Neural crest cell (in vitro differentiated cells): ENCODE results near the gene TRPC5OS. TPM values are rescaled to one million over a fixed set of nuclear protein-coding genes. Genes with fewer than 3 reads are reported as not detected.

Experiments used
- DNase-seq: peaks from one replicate; pipeline ENCODE4 v3.0.0; 2021; ENCODE audit warnings: low read depth, mixed read lengths, low spot score
- H3K27ac Mint-ChIP-seq: one replicate; pipeline ENCODE4 v1.8.0; 2021; ENCODE audit warnings: mild to moderate bottlenecking, mixed read lengths; ENCODE audit not compliant: unreplicated experiment
- H3K27me3 Mint-ChIP-seq: 2 replicates; pipeline ENCODE4 v1.8.0; 2021; ENCODE audit warnings: low read depth, mild to moderate bottlenecking, mixed read lengths
- H3K36me3 Mint-ChIP-seq: 2 replicates; pipeline ENCODE4 v1.8.0; 2021; ENCODE audit warnings: low read depth, mild to moderate bottlenecking, mixed read lengths
- H3K4me1 Mint-ChIP-seq: 2 replicates; pipeline ENCODE4 v1.8.0; 2021; ENCODE audit warnings: mixed read lengths
- H3K4me3 Mint-ChIP-seq: one replicate; pipeline ENCODE4 v1.8.0; 2021; ENCODE audit warnings: mild to moderate bottlenecking, mixed read lengths
- H3K9me3 Mint-ChIP-seq: 2 replicates; pipeline ENCODE4 v1.8.0; 2021; ENCODE audit warnings: mixed read lengths
- long read RNA-seq: library from polyadenylated mRNA; unstranded; transcript quantifications from one replicate; pipeline ENCODE4 v2.0.0, GENCODE V29; 2020
- total RNA-seq: library from RNA; stranded (reverse); gene quantifications from 2 replicates; pipeline ENCODE4 v1.2.1, GENCODE V29; 2021
- TF ChIP-seq, protein P1 (sequence below): fragments of 200-600 bp; sonication (generic); conservative IDR thresholded peaks from 2 replicates; pipeline ENCODE4 v1.5.0; 2021; ENCODE audit warnings: antibody characterized with exemption, mild to moderate bottlenecking

Gene TRPC5OS
- not detected in 2 replicates for total RNA-seq
- long read RNA-seq: 0 reads

DNA sequence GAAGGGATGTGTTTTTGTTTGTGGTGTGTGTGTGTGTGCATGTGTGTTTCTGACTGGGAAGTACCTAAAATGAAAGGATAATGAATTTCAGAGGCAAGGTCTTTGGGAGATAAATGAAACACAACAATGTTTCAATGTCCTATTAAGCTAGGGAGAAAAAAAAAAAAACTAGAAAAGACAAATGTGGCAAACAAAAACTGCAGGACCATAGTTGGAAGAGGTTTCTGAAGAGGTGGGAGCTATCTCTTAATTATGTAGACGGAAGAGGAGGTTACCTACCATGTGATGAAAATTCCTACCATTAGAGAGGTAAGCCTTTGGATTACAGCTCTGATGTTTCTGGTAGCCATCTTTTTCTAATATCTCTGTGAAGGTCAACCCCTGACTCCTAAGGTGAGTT, at the start of gene TRPC5OS:
TRPC5OS (plus strand) TSS at position 301 of the 400 bp plus-strand sequence. CDS start 25,669 bp downstream, outside the sequence.
- no peak within 1 kb of the TSS for H3K4me3 Mint-ChIP-seq
- TF ChIP-seq, protein P1, sequence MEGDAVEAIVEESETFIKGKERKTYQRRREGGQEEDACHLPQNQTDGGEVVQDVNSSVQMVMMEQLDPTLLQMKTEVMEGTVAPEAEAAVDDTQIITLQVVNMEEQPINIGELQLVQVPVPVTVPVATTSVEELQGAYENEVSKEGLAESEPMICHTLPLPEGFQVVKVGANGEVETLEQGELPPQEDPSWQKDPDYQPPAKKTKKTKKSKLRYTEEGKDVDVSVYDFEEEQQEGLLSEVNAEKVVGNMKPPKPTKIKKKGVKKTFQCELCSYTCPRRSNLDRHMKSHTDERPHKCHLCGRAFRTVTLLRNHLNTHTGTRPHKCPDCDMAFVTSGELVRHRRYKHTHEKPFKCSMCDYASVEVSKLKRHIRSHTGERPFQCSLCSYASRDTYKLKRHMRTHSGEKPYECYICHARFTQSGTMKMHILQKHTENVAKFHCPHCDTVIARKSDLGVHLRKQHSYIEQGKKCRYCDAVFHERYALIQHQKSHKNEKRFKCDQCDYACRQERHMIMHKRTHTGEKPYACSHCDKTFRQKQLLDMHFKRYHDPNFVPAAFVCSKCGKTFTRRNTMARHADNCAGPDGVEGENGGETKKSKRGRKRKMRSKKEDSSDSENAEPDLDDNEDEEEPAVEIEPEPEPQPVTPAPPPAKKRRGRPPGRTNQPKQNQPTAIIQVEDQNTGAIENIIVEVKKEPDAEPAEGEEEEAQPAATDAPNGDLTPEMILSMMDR: no peak
- no peaks in the 10 kb centered on the region for H3K36me3 Mint-ChIP-seq
- peaks cover 3% of the 10 kb centered on the region for H3K9me3 Mint-ChIP-seq
- H3K27me3 Mint-ChIP-seq: peaks cover 3% of the 10 kb centered on the region
- no peaks in the 10 kb centered on the region for H3K4me1 Mint-ChIP-seq
- no peak within 1 kb of the TSS for H3K27ac Mint-ChIP-seq
- no peak for DNase-seq

DNA sequence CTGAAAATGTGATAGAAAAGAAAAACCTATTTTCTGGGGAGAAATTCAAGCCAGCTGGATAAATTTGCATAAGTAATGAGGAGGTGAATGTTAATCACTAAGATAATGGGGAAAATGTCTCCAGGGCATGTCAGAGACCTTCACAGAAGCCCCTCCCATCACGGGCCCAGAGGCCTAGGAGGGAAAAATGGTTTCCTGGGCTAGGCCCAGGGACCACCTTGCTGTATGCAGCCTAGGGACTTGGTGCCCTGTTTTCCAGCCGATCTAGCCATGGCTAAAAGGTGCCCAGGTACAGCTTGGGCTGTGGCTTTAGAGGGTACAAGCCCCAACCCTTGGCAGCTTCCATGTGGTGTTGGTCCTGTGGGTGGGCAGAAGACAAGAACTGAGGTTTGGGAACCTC, 46.6 kb upstream of the TRPC5OS start:
- DNase-seq: no peak
- no peak overlapping the region for H3K27ac Mint-ChIP-seq
- TF ChIP-seq, protein P1: no peak
- H3K4me1 Mint-ChIP-seq: no peaks in the 10 kb centered on the region
- no peak overlapping the region for H3K4me3 Mint-ChIP-seq
- no peaks in the 10 kb centered on the region for H3K27me3 Mint-ChIP-seq
- H3K36me3 Mint-ChIP-seq: no peaks in the 10 kb centered on the region
- H3K9me3 Mint-ChIP-seq: peaks cover 4% of the 10 kb centered on the region

DNA sequence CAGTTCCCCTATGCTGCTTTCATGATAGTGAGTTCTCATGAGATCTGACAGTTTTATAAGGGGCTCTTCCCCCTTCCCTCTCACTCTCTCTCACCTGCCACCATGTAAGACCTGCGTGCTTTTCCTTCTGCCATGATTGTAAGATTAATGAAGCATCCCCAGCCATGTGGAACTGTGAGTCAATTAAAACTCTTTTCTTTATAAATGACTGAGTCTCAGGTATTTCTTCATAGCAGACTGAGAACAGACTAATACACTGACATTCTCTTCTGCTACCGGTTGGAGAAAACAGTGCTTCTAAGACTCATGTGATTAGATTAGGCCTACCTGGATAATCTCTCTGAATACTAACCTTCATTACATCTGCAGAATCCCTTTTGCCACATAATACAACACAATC, 45.4 kb upstream of the TRPC5OS start:
- Mint-ChIP-seq H3K4me3 (no peak overlapping the region), H3K9me3 (peaks cover 4% of the 10 kb centered on the region), H3K27me3 (no peaks in the 10 kb centered on the region), H3K27ac (no peak overlapping the region), H3K36me3 (no peaks in the 10 kb centered on the region), H3K4me1 (no peaks in the 10 kb centered on the region)
- TF ChIP-seq, protein P1: no peak
- DNase-seq: no peak

DNA sequence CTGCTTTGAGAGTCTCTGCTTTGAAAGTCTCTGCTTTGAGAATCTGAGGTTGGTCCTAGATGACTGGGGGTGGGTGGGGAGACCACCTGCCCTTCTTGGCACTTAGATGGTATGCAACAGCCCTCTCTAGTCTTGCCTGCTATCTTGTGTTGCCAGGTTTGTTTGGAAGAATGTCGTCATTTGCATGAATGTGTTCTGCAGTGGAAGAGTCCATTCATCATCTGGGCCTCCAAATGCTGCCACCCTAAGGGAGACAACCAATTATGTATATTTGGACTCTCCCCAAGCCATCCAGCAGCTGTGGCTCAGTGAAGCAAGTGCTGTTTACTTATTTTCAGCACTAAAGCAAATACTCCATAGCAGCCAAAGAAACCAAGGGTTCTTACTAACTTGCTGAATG, 44.6 kb upstream of the TRPC5OS start:
- H3K4me1 Mint-ChIP-seq: no peaks in the 10 kb centered on the region
- no peak overlapping the region for H3K4me3 Mint-ChIP-seq
- H3K27ac Mint-ChIP-seq: no peak overlapping the region
- no peaks in the 10 kb centered on the region for H3K27me3 Mint-ChIP-seq
- TF ChIP-seq, protein P1: no peak
- DNase-seq: no peak
- H3K36me3 Mint-ChIP-seq: no peaks in the 10 kb centered on the region
- peaks cover 4% of the 10 kb centered on the region for H3K9me3 Mint-ChIP-seq

DNA sequence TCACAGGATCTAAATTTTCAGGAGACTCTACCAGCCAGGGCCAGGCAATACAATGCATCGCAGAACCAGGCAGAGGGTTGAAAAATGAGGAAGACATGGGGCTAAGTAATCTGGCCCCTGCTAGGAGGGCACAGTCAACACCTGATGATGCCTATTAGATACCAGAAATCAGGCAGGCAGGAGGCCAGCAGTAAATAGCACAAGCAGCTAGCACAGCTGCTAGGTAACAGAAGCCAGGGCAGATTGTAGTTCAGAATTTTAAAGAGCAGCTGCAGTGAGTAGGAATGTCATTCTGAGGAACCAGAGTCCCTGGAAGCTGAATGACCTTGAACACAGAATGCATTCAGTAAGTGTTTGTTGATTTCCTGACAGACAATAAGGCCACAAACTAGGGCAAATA, 38.8 kb upstream of the TRPC5OS start:
- Mint-ChIP-seq H3K4me1 (peaks cover 6% of the 10 kb centered on the region), H3K9me3 (no peaks in the 10 kb centered on the region), H3K36me3 (no peaks in the 10 kb centered on the region), H3K27ac (peak overlapping the region; percentile 68), H3K4me3 (no peak overlapping the region), H3K27me3 (no peaks in the 10 kb centered on the region)
- TF ChIP-seq, protein P1: no peak
- no peak for DNase-seq
